HG03521 (cell line): ENCODE results near the gene CDC27.
A peak's percentile ranks its signal among the peaks of the same experiment; 100 is the strongest.
"Not testable (repeated sequence)": the region's sequence is repeated elsewhere in the genome, so short reads cannot be mapped to it uniquely, and the experiment has no call there.

ENCODE experiments used
- ATAC-seq: cut with Tn5 transposase; IDR thresholded peaks from one replicate; pipeline ENCODE4 v1.9.1; 2021; ENCODE audit warnings: mild to moderate bottlenecking, moderate library complexity; ENCODE audit not compliant: unreplicated experiment

Gene CDC27

GRCh38 chr17:47145351-47145750, 43.7 kb downstream of the CDC27 start:
- no peak for ATAC-seq

DNA sequence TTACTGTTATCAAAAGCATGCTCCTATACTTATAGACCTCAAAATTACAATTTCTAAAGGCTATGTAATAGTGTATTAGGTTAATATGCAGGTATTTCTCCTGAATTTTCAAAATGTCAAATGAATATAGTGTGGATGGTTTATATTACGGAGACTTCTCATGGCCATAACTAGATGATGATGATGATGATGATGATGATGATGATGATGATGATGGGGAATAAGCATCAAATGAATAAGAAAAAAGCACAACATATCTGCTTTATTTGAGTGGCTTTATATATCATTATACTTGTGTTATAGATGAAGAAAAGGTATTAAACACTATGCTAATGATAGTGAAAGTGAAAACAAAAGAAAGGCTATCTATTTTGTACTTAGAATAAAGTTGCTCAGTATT, 53.9 kb downstream of the CDC27 start:
- ATAC-seq = no peak

GRCh38 chr17:47134354-47134753, 54.7 kb downstream of the CDC27 start:
- ATAC-seq = not testable (repeated sequence)

- no peak for ATAC-seq
Measured at GRCh38 chr17:47131761-47132160, 57.3 kb downstream of the CDC27 start.

DNA sequence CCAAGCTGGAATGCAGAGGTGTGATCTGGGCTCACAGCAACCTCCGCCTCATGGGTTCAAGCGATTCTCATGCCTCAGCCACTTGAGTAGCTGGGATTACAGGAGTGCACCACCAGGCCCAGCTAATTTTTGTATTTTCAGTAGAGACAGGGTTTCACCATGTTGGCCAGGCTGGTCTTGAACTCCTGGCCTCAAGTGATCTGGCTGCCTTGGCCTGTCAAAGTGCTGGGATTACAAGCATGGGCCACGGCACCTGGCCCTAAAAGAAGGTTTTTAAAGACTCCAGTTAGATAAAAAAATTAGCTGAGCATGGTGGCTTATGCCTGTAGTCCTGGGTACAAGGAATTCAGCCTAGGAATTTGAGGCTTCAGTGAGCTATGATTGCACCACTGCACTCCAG, 62.3 kb downstream of the CDC27 start:
- not testable (repeated sequence) for ATAC-seq

- not testable (repeated sequence) for ATAC-seq
Measured at GRCh38 chr17:47123262-47123661, 65.8 kb downstream of the CDC27 start.

GRCh38 chr17:47120521-47121095, 68.5 kb downstream of the CDC27 start:
- no peak for ATAC-seq

DNA sequence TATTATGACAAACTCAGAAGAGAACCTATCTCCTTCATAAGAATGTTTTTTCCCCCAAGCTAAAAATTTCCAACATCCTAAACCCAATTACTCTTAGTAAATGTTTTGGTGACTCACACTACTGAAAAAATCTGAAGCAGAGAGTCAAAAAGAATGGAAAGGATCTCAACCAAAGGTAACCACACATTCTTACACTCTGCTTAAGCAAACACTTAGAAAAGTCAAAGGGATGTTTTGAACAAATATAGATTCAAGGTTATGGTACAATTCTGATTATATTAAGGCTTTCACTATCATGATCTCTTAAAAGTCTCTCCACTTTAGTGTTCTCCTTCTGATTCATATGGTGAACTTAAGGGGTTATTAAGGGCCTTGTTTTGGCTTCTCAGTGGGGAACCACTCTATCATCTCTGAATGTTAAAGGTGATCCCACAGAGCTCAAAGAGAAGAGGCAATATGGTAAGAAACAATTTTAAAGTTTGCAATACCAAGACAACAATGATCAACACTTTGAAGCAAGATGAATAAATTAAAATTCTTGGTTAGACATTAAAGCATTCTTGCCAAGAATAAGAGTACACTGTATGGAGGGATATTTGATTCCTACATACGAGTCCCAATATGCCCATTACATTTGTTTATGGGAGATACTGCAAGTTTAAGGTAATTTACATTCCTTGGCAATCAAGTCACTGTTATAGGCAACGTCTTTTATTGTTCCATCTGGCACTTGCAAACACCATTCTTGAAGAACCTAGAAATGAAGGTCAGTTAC, 69.2 kb downstream of the CDC27 start:
- ATAC-seq = no peak

DNA sequence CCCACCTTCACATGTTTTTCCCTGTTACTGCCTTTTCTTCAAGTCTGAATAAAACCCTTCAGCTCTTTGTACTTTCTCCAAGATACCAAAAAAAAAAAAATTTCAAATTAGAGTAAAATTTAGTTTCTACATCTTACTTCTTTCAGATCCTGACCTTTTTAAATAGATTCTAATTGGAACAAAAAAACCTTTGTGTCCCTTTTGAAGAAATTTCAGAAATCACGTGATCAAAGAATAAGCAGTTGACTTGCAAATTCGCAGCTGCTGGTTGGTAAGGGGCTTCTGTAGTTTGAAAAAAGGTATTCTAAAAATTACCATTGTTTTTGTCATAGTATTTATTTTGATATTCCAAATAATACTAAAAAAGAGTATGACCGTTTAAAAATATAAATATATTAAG, 71.7 kb downstream of the CDC27 start:
- no peak for ATAC-seq

DNA sequence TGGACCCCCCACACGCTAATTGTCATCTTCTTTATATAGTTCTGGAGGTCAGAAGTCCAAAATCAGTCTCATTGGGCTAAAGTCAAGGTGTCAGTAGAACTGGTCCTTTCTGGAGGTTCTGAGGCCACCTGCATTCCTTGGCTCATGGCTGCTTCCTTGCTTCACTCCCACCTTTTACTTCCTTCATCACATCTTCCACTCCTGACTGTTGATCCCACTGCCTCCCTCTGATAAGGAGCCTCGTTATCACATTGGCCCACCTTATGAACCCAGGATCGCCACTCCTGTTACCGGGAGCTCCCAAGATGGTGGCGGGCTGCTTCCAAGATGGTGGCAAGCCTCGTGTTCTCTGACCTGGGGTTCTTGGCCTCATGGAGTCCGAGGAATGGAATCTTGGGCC, 83.0 kb downstream of the CDC27 start:
- no peak for ATAC-seq

DNA sequence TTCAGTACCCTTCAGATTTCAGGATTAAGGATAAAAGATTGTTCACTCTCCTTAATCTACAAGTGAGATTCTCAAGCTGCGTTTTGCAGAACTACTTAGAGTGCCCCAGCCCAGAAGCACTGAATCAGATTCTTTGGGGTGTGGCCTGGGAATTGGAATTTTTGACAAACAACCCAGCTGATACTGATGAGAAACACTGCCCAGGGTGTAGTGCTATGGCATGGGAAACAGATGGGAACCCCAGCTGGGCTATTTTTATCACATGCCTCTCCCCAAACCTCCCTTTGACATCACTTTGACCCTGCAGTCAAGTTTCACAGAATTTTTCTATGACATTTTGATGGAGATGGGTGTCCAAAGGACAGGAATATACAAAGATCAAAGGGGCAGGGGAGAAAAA, 83.8 kb downstream of the CDC27 start:
- not testable (repeated sequence) for ATAC-seq

GRCh38 chr17:47102914-47103313, 86.2 kb downstream of the CDC27 start:
- no peak for ATAC-seq

GRCh38 chr17:47099987-47100711, 88.9 kb downstream of the CDC27 start:
- ATAC-seq = peak; percentile 94

GRCh38 chr17:47099451-47099986, 89.6 kb downstream of the CDC27 start:
- ATAC-seq = peak; percentile 19

GRCh38 chr17:47096343-47096742, 92.8 kb downstream of the CDC27 start:
- ATAC-seq = no peak

DNA sequence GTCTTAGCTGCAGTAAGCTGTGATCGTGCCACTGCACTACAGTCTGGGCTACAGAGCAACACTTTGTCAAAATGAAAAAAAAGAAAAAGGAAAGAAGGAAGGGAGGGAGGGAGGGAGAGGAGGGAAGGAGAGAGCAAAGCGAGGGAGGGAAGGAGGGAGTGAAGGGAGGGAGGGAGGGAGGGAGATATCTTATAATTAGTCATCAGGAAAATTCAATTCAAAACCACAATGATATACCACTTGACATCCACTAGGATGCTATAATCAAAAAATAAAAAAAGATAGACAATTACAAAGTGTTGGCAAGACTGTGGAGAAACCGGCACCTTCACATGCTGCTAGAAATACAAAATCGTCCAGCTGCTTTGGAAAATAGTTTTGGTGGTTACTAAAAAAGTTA, 93.8 kb downstream of the CDC27 start:
- no peak for ATAC-seq

DNA sequence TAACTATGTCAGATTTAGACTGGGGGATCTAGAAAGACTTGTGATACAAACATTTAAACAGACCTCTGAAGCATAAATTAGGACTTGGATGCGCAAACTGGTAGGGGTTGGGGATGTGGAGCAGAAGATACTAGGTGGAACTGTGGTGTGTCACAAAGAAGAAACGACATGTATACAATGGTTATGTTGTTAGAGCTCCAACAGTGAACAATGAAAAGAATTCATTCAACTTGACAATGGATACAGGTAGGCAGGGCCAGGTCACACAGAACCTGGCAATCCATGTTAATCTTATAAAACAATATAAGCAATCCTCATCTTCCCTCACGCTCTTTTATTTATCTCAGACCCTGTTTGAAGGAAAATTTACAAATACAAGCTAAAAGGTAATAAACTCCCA, 102.0 kb downstream of the CDC27 start:
- no peak for ATAC-seq

GRCh38 chr17:47085736-47086135, 103.4 kb downstream of the CDC27 start:
- no peak for ATAC-seq

DNA sequence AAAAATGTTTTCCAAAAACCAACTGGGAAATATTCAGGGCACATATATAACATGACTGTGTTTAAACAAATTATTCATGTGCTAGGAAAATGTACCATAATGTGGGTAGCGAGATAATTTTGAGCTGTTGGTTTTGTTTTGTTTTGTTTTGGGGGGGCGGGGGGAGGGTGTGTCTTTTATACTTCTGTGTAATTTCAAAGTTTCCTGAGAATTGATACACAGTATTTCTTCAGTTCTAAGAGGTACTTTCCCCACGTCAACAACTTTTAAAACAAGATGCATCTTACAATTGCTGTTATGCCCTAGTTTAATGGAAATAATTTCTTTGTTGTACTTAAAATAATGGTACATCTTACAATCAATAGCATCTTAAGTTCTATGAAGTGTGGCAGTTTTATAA, 110.3 kb downstream of the CDC27 start:
- no peak for ATAC-seq

GRCh38 chr17:47077576-47077975, 111.5 kb downstream of the CDC27 start:
- no peak for ATAC-seq

DNA sequence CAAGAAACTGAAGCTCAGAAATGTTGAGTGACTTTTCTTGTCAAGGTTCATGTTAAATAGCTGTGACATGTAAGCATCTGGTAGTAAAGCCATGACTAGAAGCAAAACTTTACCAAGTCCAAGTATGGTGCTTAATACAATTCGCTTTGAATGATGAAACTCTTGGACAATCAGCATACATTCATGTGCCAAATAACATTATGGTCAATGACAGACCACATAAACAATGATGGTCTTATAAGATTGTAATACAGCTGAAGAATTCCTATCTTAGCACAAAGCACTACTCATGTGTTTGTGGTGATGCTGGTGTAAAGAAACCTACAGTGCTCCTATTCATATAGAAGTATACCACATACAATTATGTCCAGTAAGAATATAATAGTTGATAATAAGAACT, 112.9 kb downstream of the CDC27 start:
- no peak for ATAC-seq

- ATAC-seq = not testable (repeated sequence)
Measured at GRCh38 chr17:47074361-47074760, 114.7 kb downstream of the CDC27 start.
